ENCODE measurements around the gene FRAS1.
"Not testable (repeated sequence)": the region's sequence is repeated elsewhere in the genome, so short reads cannot be mapped to it uniquely, and the experiment has no call there.

Gene FRAS1

DNA sequence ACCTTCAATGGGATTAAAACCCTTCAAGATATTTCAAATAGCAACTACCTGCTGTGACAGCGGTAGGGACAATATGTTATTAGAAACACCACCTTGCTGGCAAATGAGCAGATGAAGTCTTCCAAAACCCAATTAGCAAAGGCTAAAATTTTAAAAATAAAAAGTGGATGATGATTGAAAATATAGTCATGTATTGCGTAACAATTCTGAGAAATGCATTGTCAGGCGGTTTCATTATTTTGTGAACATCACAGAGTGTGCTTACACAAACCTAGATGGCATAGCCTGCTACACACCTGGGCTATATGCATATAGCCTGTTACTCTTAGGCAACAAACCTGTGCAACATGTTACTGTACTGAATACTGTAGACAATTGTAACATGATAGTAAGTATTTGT is 403.2 kb downstream of the FRAS1 start:
- no peak for DNase-seq

DNA sequence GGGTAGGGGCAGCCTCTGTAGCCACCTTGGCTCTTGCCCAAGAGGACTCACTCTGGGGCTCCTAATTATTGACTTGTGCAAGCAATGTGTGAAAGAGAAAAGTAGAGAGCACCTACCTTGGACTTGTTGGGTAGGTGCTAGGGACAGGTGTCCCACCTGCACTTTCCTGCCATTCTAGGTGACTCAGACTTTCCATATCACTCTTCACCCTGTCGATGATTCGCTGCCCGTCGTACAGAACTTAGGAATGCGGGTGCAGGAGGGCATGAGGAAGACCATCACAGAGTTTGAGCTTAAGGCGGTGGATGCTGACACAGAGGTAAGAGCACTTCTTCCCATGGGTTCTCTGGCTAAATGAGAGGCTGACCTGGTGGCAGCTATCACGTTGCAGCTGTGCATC is 407.1 kb downstream of the FRAS1 start:
- no peak for DNase-seq

DNA sequence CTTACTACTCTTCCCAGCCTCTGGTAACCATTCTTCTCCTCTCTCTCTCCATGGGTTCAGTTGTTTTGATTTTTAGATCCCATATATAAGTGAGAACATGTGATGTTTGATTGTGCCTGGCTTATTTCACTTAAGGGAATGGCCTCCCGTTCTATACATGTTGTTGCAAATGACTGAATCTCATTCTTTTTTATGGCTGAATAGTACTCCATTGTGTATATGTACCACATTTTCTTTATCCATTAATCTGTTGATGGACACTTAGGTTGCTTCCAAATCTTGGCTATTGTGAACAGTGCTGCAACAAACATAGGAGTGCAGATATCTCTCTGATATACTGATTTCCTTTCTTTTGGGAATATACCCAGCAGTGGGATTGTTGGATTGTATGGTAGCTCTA is 410.1 kb downstream of the FRAS1 start:
- DNase-seq, result not testable (repeated sequence)

DNA sequence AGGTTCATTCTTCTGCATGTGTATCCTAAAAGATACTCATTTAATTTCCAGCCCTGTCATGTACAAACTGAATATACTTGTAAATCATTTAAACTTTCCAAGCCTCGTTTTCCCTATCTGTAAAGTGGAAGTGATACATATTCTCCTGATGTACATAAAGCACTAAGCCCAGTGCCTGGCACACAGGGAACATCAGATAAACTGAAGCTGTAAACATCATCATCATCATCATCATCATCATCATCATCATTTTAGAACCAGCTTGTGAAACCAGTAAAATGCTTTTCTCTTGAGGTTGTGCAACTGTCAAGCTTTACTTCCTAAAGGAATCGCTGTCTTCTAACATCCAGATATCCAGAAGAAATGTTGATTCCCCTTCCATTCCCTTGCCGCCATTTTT is 411.1 kb downstream of the FRAS1 start:
- DNase-seq, result no peak

DNA sequence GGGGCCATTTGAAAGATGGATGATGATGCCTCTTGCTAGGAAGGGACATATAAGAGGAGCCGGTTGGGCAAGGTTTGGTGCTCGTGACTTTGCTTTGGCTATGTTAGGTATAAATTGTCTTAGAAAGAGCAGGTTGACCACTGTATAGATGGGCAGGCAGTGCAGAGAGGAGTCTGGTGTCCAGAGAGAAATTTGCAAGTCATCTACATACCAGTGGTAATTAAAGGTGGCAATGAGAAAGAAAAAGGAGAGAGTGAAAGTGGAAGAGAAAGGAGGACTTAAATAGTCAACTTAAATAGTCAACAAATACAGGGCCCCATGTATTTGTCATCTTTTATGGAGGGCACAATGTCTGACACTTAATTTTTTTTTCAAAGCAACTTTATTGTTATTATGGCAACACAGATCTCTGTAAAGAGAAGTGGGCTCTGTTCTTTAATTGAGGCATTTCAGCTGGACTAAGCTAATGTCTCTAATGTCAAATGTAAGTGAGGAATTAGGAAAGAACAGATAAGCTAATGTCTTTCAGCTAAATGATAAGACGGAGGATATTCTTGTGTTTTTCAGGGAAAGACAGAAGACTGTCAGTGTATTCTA is 419.1 kb downstream of the FRAS1 start:
- no peak for DNase-seq

DNA sequence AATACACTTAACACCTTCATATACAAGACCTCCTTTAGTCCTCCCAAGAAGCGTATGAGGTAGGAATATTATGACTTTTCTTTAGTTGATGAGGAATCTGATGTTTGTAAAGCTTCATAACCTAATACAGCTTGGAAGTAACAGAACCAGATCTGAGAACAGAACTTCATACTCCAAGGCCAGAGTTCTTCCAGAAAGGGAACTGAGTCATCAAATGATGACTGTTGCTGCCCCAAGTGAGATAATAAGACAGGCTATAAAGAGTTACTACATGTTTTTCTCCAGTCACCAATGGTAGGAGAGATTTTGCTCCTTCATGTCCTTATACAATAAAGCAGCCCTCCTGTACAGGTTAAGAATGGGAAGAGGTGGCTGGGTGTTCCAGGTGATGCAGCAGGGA is 420.2 kb downstream of the FRAS1 start:
- no peak for DNase-seq

DNA sequence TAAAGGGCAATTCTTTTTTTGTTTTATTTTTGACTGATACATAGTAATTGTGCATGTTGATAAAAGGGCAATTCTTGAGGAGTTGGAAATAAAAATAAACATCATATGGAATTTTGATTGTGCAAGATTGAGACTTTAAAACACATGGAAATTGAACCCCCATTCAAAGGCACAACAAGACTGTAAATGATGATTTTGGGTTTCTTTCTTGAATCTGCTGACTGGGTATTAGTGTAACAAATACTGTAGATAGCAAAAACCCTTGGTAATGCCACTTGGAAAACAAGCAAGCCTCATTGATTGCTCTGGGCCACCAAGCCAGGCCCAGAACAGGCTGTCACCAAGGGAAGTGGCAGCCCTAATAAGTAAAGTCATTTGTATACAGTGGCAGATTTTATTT is 421.4 kb downstream of the FRAS1 start:
- DNase-seq, result no peak

DNA sequence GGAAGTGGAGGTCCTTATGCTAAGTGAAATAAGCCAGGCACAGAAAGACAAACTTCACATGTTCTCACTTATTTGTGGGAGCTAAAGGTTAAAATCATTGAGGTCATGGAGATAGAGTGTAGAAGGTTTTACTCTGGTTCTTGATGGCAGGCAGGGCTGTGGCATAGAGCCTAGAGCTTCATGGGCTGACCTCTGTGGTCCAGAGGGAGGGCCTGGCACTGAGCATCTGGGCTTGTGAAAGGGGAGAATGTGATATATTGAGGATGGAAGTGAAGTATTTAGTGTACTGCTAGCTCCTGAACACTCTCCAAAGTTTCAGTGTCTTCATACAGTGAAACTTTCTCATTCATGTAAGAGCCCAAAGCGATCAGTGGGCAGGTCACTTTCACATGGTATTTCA is 423.2 kb downstream of the FRAS1 start:
- no peak for DNase-seq

DNA sequence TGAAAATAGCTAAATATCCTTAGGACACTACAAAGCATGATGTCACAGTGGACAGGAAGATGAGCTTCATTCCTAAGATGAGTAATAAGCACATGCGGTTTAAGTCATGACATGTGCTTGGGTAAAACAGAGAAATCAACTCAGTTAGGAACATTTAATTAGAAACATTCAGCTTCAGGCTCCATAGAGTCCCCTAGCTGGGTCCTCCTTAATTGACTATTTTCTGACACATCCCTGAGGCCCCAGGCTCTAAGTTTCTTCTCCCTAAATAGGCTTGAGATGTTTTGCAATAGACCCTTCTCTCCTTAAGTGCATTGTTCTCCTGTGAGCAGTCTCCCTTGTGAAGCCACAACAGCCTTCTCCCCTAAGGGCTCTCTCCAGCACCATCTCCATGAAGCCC is 424.1 kb downstream of the FRAS1 start:
- no peak for DNase-seq

DNA sequence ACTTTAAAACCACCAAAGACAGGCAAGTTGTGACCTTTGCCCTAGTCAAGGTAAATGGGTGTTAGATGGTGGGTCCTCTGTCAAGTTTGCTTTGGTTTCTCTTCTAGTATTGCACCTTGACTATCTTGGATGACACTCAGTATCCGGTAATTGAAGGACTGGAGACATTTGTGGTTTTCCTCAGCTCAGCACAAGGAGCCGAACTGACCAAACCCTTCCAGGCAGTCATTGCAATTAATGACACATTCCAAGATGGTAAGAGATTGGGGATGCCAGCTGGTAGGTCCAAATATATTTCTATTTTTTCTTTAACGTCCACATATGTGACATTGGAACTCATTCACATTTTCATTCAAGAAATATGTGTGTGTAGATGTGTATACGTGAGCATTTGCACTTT is 425.2 kb downstream of the FRAS1 start:
- no peak for DNase-seq

DNA sequence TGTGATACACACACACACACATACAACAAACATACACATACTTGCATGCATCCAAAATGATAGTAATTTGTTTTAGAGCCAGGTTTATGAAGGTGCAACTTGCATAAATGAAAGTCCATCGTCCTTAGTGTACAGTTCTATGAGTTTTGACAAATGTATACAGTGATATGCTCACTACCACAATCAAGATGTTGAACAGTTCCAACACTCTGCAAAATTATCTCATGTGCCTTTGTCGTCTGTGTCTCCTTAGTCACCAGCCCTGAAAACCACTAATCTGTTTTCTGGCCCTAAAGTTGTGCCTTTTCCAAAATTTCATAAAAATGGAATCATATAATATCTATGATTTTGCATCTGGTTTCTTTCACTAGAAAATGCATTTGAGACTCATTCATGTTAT is 426.7 kb downstream of the FRAS1 start:
- no peak for DNase-seq

DNA sequence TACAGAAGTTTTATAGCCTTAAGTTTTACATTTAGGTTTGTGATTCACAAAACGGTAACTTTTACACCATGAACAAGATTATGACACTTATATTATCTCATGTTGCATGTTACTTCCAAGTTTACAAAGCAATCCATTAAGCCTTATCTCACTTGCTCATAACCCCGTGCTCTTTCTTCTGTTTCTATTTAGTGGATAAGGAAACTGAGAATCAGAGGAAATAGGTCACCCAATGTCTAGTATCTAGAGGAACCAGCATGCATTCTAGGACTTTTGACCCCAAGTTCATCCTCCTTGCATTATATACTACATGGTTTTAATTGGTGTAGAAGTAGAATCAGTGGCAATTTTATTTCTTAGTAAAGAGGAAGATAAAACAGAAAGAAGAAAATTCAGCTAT is 427.5 kb downstream of the FRAS1 start:
- no peak for DNase-seq

DNA sequence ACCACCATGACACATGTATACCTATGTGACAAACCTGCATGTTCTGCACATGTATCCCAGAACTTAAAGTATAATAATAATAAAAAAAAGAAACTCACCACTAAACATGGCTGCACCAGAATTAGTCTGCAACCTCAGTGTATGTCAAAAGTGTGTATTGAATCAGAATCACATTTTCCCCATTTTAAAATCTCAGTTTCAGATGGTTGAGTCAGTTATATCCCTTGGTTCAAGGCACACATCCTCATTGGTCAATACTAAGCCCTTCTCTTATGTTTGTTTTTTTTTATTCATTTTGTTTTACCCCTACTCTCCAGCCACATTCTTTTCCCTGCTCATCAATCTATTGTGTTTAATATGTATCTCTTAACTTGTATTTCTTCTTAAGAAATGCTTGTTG is 436.6 kb downstream of the FRAS1 start:
- DNase-seq, result no peak

DNA sequence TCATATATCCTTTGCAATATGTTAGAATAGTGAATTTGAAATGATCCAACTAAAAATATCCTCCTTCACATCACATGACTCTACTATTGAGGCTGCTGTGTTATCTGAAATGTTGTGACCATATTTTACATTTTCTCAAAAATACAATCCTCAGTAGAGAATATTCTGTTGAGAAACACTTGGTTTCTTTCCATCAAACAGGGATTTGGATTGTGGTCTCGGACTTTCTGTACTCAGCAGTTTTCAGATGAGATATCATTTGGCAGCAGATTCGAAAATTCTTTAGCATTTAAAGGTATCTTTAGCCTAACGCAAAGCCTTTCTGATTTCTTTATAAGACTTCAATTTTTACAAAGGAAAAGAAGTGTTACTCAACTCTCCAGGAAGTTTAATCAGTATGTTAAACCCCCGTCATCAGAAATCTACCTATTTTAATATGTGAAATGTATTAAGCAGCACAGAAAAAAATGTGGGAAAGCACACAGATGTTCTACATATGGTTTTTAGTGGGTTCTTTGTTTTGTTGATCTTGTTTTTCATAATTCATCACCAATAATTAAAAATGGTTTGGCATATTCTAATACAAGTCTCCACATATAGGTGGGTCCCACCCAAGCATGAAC is 439.0 kb downstream of the FRAS1 start:
- no peak for DNase-seq

DNA sequence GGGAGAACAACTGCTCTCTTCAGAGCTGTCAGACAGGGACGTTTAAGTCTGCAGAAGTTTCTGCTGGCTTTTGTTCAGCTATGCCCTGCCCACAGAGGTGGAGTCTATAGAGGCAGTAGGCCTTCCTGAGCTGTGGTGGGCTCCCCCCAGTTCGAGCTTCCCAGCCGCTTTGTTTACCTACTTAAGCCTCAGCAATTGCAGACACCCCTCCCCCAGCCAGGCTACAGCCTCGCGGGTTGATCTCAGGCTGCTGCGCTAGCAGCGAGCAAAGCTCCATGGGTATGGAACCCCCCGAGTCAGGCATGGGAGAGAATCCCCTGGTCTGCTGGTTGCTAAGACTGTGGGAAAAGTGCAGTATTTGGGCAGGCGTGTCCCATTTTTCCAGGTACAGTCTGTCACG is 449.1 kb downstream of the FRAS1 start:
- not testable (repeated sequence) for DNase-seq

DNA sequence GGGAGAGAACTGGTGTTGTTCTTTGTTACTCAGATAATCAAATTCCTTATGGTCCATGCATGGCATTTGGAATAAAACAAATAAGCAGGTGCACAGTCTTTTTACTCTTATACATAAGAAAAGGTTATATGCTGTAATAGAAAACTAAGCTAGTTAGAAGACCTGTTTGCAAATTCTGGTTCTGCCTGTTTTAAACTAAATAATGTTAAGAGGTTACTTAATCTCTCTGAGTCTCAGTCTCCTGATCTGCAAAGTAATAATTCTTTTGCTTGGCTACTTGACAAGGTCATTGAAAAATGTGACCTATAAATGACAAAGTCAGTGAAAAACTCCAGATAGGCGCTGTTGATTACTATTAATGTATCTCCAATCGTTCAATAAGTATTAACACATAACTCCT is 451.9 kb downstream of the FRAS1 start:
- DNase-seq, result no peak

DNA sequence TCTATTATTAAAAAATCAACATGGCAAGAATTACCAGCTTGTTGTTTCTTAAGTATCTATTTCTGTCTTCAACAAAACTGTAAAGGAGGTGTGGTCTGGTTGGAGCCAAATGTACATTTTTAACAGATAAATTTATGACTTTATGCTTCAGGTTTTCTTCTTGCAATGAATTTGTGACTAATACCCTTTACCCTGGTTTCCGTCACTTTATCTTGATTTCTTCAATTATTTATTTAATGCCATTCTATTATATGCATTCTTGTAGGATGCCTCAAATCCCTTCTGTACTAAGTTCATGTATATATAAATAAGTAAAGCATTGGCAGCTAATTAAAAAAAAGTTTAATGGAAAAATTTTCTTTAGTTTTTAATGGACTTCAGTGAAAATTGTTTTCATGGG is 453.0 kb downstream of the FRAS1 start:
- no peak for DNase-seq

DNA sequence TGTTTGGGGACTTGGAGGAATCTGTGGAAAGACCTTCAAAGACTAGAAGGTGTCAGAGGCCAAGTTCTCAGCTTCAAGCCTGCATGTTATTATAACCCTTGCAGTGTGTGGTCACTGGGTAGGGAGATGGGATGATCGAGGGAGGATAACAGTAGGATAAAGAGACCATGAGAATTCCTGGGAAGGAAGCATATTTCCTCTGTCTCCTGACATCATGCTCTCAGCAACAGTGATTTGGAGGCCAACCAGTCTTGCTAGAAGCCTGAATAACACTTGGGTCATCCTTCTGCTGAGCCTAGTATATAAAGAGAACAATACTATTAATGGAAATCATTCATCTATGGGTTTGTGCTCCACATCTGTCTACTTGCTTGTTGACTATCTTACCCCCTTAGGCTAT is 453.6 kb downstream of the FRAS1 start:
- no peak for DNase-seq

DNA sequence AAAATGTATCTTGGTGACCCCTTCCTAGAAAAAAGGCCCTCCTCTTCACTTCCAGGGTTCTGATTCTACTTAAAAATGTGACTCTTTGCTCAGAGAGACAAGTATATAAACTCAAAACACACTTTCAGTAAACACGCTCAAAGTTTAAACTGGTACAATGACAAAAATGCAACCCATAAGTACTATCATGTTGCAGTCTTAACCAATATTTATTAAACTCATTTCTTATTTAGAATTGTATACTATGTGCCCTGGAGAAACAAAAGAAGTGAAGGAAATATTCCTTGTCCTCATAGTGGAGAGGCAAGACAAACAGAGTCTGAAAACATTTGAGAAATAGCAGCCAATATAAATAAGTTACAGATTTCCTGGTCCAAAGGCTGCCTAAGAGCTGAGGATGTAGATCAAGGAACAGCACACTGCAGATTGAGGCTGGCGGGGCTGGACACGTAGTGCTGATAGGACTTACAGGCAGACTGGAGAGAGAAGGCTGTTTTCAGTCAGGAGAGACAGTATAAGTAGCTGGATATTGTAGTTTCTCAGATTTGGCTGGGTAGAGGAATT is 455.3 kb downstream of the FRAS1 start:
- no peak for DNase-seq

DNA sequence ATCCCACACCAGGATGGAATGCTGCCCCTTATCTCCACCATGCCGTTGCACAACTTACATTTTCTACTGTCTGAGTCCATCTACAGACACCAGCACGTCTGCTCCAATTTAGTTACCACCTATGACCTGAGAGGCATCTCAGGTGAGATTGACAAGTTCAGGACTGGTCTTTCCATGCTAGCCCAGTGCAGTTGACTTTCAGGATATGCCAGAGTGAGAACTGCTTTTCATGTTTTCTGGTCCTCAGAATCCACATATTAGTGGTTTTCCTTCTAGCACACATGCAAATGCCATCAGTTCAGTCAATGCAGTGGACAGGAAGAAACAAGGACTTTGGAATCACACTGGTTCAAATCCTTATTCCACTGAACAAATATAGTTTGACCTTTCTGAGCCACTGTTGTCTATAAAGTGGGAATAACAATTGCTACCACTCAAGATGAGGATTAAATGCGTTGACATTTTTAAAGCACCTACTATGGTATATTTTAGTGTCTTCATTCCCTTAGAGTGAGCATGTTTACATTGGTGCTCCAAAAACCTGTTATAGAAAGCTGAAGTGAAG is 456.4 kb downstream of the FRAS1 start:
- no peak for DNase-seq

DNA sequence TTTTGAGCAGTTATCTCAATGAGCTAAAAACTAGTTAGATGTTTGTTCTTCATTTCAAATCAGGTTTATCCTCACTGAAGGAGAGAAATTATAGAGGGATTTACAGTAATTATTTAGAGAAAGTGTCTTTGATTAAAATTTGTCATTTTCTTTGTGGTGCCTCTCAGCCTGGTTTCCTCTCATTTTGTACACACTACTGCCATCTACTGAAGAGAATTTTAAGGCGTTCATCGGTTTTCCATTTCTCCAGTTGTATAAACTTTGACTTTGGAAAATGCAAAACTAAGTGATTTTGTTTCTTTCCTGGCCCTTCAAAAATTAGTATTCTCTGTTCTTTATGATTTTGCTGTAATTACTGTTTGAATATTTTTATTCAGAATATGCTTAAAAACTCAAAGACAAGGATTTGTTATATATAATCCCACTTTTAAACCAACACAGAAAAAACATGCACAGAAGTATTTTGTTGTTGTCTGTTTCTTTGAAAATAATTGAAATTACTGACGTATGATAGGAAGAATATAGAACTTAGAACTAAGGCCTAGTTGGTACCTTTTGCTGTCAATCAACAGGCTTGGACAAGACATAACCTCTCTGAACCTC is 460.0 kb downstream of the FRAS1 start:
- no peak for DNase-seq

DNA sequence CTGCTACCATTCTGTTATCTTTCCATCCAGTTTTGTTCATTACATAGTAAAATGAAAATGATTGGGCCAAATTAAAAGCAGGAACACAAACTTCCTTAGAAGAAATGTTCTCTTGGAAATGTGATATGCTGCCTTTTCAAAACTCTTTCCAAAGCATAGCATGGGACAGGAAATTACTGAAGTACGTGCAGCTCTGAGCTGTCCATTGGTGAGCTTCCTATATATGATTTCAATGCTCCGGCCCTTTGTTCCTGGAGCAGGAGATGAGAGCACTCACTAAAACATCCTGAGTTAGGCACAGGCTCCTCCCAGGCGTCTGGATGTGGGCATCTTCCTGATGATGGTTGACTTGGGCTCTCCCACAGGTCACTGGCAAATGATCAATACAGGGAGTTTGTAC is 461.4 kb downstream of the FRAS1 start:
- DNase-seq, result no peak

DNA sequence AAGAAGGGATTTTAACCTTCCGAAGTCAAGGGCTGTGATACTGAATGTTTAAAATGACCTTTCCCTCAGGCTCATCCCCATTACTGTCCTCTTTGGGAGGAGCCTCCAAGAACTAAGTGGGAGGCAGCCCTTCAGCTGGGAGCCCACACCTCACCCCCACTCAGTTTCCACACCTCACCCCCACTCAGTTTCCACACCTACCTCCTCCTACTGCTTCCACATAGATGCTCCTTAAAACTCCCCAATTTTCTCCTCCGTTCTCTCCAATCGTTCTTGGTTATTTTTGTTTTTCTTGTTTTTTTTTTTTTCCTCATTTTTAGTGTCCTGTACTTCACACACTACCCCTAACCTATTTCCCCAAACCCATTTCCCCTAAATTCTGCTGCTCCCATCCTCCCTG is 462.8 kb downstream of the FRAS1 start:
- no peak for DNase-seq

DNA sequence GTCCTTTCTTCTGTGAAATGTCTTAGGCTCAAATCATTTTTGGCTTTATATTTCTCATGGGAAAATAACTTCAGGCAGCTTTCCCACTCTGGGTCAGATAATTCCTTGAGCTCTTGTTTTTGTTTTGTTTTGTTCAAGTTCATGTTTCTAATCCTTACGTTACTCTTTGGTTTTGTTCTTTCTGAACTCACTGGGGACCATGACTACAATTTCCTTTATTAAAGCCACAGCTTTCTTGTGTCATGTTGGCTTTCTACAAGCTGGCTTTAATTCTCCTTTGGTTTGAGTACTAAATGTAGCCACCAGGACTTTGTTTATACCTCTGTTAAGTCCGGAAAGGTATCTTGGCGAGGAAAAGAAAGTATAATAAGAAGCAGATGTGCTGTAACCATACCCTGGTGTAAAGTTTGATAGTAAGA is 463.7 kb downstream of the FRAS1 start:
- no peak for DNase-seq

All from NCI-H82 (cell line).